Stimulated activated CD8-positive, alpha-beta memory T cell treated with anti-CD3 and anti-CD28 coated beads, Interleukin-12 subunit alpha, Interleukin-12 subunit beta, amount 100 ng/mL, for 4 hours (primary cell): ENCODE results near the gene NMNAT3.
A peak's percentile ranks its signal among the peaks of the same experiment; 100 is the strongest.

Source experiments
- DNase-seq: peaks from one replicate; pipeline ENCODE4 v3.0.0-alpha.2; 2020; ENCODE audit warnings: low read depth

The NMNAT3 gene

GRCh38 chr3:139677388-139678155 lies at the start of gene NMNAT3:
TSS of gene NMNAT3 (minus strand) at chr3:139677972. CDS start at chr3:139627724, 50,248 bp downstream.
- DNase-seq: peak; percentile 68

GRCh38 chr3:139721370-139721769 lies 43.6 kb upstream of the NMNAT3 start:
- no peak for DNase-seq

- DNase-seq: no peak
Observed at GRCh38 chr3:139718415-139718814, 40.6 kb upstream of the NMNAT3 start.

DNA sequence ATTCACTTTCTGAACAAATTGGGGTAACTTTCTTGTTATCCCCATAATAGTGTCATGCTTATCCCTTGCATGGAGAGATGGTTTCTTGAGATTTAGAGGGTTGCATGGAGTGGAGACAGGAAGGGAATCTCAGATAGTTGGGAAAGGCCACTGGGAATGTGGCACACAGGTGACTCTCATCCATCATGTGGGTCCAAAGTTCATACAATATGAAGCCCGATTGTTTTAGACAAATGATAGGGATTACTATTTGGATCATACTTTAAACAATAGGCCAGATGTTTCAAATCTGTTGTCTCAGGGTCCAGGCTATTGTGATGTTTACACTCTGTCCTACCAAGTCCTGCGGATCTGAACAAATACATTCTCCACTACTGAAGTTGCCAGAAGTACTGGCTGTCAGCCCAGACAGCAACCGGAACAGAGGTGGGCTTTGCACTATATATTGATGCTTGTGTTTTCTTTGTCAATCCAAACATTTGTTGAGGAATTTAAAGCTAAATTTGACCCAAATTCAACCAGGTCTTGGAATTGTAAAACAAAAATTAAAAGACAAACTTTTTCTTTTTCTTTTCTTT lies 39.2 kb upstream of the NMNAT3 start:
- no peak for DNase-seq

GRCh38 chr3:139715743-139716360 lies 38.1 kb upstream of the NMNAT3 start:
- no peak for DNase-seq

- no peak for DNase-seq
Observed at GRCh38 chr3:139715166-139715565, 37.4 kb upstream of the NMNAT3 start.

- no peak for DNase-seq
Observed at GRCh38 chr3:139710212-139710611, 32.4 kb upstream of the NMNAT3 start.

DNA sequence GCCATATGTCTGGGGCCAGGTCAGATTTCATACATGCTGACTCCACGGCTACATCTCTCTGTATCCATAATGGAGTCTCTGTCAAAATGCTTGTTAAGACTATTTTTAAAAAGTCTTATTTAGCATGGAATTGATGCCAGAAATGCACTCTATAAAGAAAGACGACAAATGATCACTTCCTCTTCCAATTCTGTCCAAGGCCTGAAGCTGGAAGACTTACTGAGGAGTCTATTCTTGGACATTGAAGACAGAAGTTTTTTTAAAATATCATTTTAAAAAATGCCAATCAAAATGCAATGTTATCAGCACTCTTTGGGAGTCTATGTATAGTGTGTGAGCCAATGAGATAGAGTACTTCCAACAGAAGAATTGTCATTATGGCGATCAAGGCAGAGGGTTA lies 27.9 kb upstream of the NMNAT3 start:
- no peak for DNase-seq

DNA sequence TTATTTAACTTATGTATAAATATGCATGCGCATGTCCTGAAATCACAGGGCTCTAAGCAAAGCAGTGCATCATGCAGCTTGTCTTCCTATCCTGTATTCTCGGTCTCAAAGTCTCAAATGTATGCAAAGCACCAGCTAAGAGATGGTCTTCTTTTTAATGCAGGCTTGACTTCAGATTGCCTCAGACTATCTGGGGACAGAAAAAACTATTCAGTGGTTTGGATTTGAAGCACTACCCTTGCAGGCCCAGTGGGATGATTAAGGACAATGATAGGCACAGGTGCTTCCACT lies 18.5 kb upstream of the NMNAT3 start:
- no peak for DNase-seq

- DNase-seq: no peak
Observed at GRCh38 chr3:139695426-139696313, 17.9 kb upstream of the NMNAT3 start.

DNA sequence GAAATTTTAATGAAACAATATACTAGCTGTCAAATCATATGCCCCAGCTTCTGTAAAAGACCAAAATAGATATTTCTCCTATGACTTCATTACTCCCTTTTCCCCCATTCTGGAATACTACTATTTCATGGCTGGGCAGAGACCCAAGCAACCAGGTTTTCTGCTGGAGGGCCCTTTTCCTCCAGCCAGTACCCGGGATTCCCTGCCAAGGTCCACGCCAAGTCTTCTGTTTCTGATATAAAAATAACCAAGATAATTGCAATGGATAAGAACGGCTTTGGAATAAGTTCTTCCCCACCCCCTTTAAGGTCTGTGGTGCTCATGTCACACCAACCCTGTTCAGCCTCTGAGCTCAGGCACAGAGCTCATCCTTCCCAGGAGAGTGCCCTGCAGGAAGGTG lies 17.2 kb upstream of the NMNAT3 start:
- no peak for DNase-seq

GRCh38 chr3:139694542-139694941 lies 16.8 kb upstream of the NMNAT3 start:
- no peak for DNase-seq

- no peak for DNase-seq
Observed at GRCh38 chr3:139691619-139692018, 13.8 kb upstream of the NMNAT3 start.

- no peak for DNase-seq
Observed at GRCh38 chr3:139689708-139690228, 12.0 kb upstream of the NMNAT3 start.

- DNase-seq: no peak
Observed at GRCh38 chr3:139689122-139689521, 11.3 kb upstream of the NMNAT3 start.

DNA sequence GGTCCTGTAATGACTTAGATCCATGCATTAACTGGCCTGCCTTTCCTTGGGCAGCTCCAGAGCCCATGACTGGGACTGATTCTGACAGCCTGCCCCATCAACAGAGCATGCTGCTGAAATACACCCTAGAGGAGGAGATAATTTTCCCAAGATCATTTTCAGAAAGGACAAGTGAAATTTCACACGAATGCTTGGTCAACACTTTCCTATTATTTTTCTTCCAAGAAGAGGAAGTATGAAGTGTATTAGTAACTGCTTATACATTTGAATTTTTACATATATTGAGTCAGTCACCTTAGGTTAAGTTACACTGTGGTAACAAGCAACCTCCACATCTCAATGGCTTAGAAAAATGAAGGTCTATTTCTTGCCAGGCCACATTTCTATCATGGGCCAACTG lies 9.7 kb upstream of the NMNAT3 start:
- DNase-seq: no peak

GRCh38 chr3:139686624-139687023 lies 8.9 kb upstream of the NMNAT3 start:
- no peak for DNase-seq

GRCh38 chr3:139686206-139686605 lies 8.4 kb upstream of the NMNAT3 start:
- no peak for DNase-seq

- DNase-seq: no peak
Observed at GRCh38 chr3:139679220-139679775, 1.5 kb upstream of the NMNAT3 start.

DNA sequence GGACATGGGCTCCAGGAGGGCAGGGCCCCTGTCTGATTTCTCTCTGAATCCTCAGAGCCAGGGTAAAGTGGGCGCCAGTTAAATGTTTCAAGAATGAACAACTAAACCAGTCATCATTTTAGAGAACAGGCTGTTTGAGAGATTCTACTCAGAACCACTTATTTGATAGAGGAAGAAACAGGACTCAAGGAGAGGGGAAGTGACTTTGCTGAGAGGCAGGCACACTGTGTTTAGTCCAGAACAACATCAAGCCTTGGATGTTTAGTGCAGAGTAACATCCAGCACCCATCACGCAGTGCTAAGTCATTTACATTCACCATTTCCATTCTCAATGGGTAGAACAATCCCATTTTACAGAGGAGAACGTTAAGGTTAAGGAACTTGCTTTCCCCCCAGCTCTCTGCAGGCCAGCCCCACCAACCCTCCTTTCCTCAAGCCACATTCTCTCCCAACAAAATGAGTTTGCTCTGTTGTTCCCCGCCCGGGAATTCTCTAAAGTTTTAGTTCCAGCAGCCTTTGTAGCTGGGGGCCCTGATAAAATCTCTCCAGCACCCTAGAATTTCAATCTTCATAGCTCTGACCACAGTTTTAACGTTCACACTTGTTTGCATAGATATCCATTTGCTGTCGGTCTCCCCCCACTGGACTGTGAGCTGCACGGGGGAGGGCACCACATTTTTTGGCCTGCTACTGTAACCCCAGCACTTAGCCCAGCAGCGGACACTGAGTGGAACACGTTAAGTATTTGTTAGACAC lies 962 bp downstream of the NMNAT3 start:
- no peak for DNase-seq

- DNase-seq: no peak
Observed at GRCh38 chr3:139676108-139676507, 1.7 kb downstream of the NMNAT3 start.
